ENCODE results near the gene LST1. TPM values are rescaled to one million over a fixed set of nuclear protein-coding genes. Genes with fewer than 3 reads are reported as not detected.

LST1 gene
- total and polyA plus RNA-seq, 9 donors: 3.8 to 34.0 (median 8.6) TPM

GRCh38 chr6:31574106-31575061, 11.7 kb upstream of the LST1 start:
- Histone ChIP-seq H3K4me1 (ENCODE audit: insufficient read depth) (no peaks in the 10 kb centered on the region), H3K27me3 (no peaks in the 10 kb centered on the region), H3K27ac (no peak overlapping the region), H3K9me3 (no peaks in the 10 kb centered on the region), H3K4me3 (no peak overlapping the region), H3K36me3 (no peaks in the 10 kb centered on the region)
- intact Hi-C loops (cut with DNase I): no loop called here
- 76 to 79% (median 76%) methylated on average over 14 of the region's 14 CpGs for WGBS, 3 donors
- no peak for TF ChIP-seq CTCF (IDR thresholded peaks at IDR 0.05)
- no peak for TF ChIP-seq POLR2A (IDR thresholded peaks at IDR 0.05)
- no peak for TF ChIP-seq EP300 (IDR thresholded peaks at IDR 0.05)
- no peak for DNase-seq

- no peaks in the 10 kb centered on the region for H3K27me3 ChIP-seq
- no peak for DNase-seq
- no peak within 1 kb of the TSS for H3K27ac ChIP-seq
- TF ChIP-seq CTCF (IDR thresholded peaks at IDR 0.05) (no peak), EP300 (IDR thresholded peaks at IDR 0.05) (no peak), POLR2A (IDR thresholded peaks at IDR 0.05) (no peak)
- H3K9me3 ChIP-seq: no peaks in the 10 kb centered on the region
- intact Hi-C loops (cut with DNase I): no loop called here
- no peak within 1 kb of the TSS for H3K4me3 ChIP-seq
- no peaks in the 10 kb centered on the region for H3K4me1 ChIP-seq (ENCODE audit: insufficient read depth)
- no peaks in the 10 kb centered on the region for H3K36me3 ChIP-seq
- WGBS, 3 donors: 61 to 66% (median 63%) methylated on average over 19 of the region's 19 CpGs
These were observed 10.7 kb upstream of the LST1 start, which contains the start of gene TNF for GRCh38 chr6:31575335-31575901. TSS of gene TNF (plus strand) at chr6:31575565. CDS start at chr6:31575742, 177 bp downstream.

- H3K9me3 ChIP-seq: no peaks in the 10 kb centered on the region
- no peaks in the 10 kb centered on the region for H3K36me3 ChIP-seq
- intact Hi-C loops (cut with DNase I): no loop called here
- TF ChIP-seq CTCF (IDR thresholded peaks at IDR 0.05) (no peak), EP300 (IDR thresholded peaks at IDR 0.05) (no peak), POLR2A (IDR thresholded peaks at IDR 0.05) (no peak)
- WGBS, 3 donors: 54 to 59% (median 56%) methylated on average over 8 of the region's 8 CpGs
- no peak overlapping the region for H3K4me3 ChIP-seq
- H3K27me3 ChIP-seq: no peaks in the 10 kb centered on the region
- DNase-seq: no peak
- peaks cover 3% of the 10 kb centered on the region for H3K4me1 ChIP-seq (ENCODE audit: insufficient read depth)
- no peak overlapping the region for H3K27ac ChIP-seq
These were observed 10.0 kb upstream of the LST1 start for GRCh38 chr6:31575952-31576685.

- TF ChIP-seq CTCF (IDR thresholded peaks at IDR 0.05) (no peak), EP300 (IDR thresholded peaks at IDR 0.05) (no peak), POLR2A (IDR thresholded peaks at IDR 0.05) (no peak)
These were observed 9.0 kb upstream of the LST1 start for GRCh38 chr6:31576897-31577578.

More at GRCh38 chr6:31576897-31577578, 9.0 kb upstream of the LST1 start:
- 85 to 88% (median 88%) methylated on average over 19 of the region's 19 CpGs for WGBS, 3 donors
- H3K36me3 ChIP-seq: no peaks in the 10 kb centered on the region
- DNase-seq: no peak
- H3K27me3 ChIP-seq: no peaks in the 10 kb centered on the region
- H3K27ac ChIP-seq: no peak overlapping the region
- H3K4me1 ChIP-seq (ENCODE audit: insufficient read depth): peaks cover 5% of the 10 kb centered on the region
- no peak overlapping the region for H3K4me3 ChIP-seq
- intact Hi-C loops (cut with DNase I): no loop called here
- H3K9me3 ChIP-seq: no peaks in the 10 kb centered on the region
